H9 (cell line): Measurements from ENCODE around the gene STAB2. TPM values are rescaled to one million over a fixed set of nuclear protein-coding genes. Genes with fewer than 3 reads are reported as not detected.
"Not testable (repeated sequence)": the region's sequence is repeated elsewhere in the genome, so short reads cannot be mapped to it uniquely, and the experiment has no call there.

Experiments
- DNase-seq: peaks from one replicate; pipeline ENCODE4 v3.0.0-alpha.2; 2017
- H2AFZ ChIP-seq: one replicate; pipeline ENCODE4 v1.6.1; 2013; ENCODE audit warnings: mild to moderate bottlenecking, low read length, control low read depth, moderate library complexity
- H2AK5ac ChIP-seq: 2 replicates; pipeline ENCODE4 v1.6.1; 2013; ENCODE audit warnings: low read length, control low read depth, mixed read lengths; ENCODE audit not compliant: insufficient read length
- H2BK120ac ChIP-seq: one replicate; pipeline ENCODE4 v1.6.1; 2013; ENCODE audit warnings: low read depth, mild to moderate bottlenecking, low read length, control low read depth, inconsistent platforms; ENCODE audit not compliant: poor library complexity, severe bottlenecking
- H2BK12ac ChIP-seq: 2 replicates; pipeline ENCODE4 v1.6.1; 2013; ENCODE audit warnings: low read length, control low read depth, mixed read lengths, low read depth; ENCODE audit not compliant: insufficient read length
- H2BK15ac ChIP-seq: 2 replicates; pipeline ENCODE4 v1.6.1; 2013; ENCODE audit warnings: low read depth, low read length, control low read depth
- H2BK20ac ChIP-seq: one replicate; pipeline ENCODE4 v1.6.1; 2013; ENCODE audit warnings: low read depth, mild to moderate bottlenecking, low read length, control low read depth, inconsistent platforms; ENCODE audit not compliant: poor library complexity, severe bottlenecking
- H2BK5ac ChIP-seq: 2 replicates; pipeline ENCODE4 v1.6.1; 2013; ENCODE audit warnings: low read length, control low read depth, mixed read lengths; ENCODE audit not compliant: insufficient read length
- H3K14ac ChIP-seq: 2 replicates; pipeline ENCODE4 v1.6.1; 2013; ENCODE audit warnings: low read length, control low read depth; ENCODE audit not compliant: insufficient read depth
- H3K18ac ChIP-seq: 2 replicates; pipeline ENCODE4 v1.6.1; 2013; ENCODE audit warnings: low read depth, mild to moderate bottlenecking, mixed read lengths, low read length, control low read depth; ENCODE audit not compliant: insufficient read length
- H3K23ac ChIP-seq: 2 replicates; pipeline ENCODE4 v1.6.1; 2013; ENCODE audit warnings: low read length, control low read depth, mixed read lengths, low read depth; ENCODE audit not compliant: insufficient read length
- H3K23me2 ChIP-seq: 2 replicates; pipeline ENCODE4 v1.6.1; 2013; ENCODE audit warnings: low read depth, mild to moderate bottlenecking, mixed read lengths, low read length, control low read depth; ENCODE audit not compliant: insufficient read length, poor library complexity, severe bottlenecking
- H3K27ac ChIP-seq: 2 replicates; pipeline ENCODE4 v1.5.1; 2013; ENCODE audit warnings: low read length, control low read depth, mixed read lengths, low read depth; ENCODE audit not compliant: insufficient read length
- H3K27me3 ChIP-seq: 2 replicates; pipeline ENCODE4 v1.6.1; 2013; ENCODE audit warnings: low read length, control low read depth, inconsistent platforms; ENCODE audit not compliant: insufficient read depth
- H3K4ac ChIP-seq: 2 replicates; pipeline ENCODE4 v1.6.1; 2013; ENCODE audit warnings: low read depth, mild to moderate bottlenecking, control low read depth, inconsistent platforms, low read length, moderate library complexity
- H3K4me1 ChIP-seq: 2 replicates; pipeline ENCODE4 v1.6.1; 2013; ENCODE audit warnings: low read length, control low read depth, inconsistent platforms; ENCODE audit not compliant: insufficient read depth
- H3K4me2 ChIP-seq: 2 replicates; pipeline ENCODE4 v1.6.1; 2013; ENCODE audit warnings: low read length, control low read depth, mixed read lengths; ENCODE audit not compliant: insufficient read length, insufficient read depth
- H3K56ac ChIP-seq: 2 replicates; pipeline ENCODE4 v1.6.1; 2013; ENCODE audit warnings: low read depth, mild to moderate bottlenecking, mixed read lengths, low read length, control low read depth; ENCODE audit not compliant: insufficient read length
- H3K79me1 ChIP-seq: 2 replicates; pipeline ENCODE4 v1.6.1; 2013; ENCODE audit warnings: low read depth, mild to moderate bottlenecking, moderate library complexity, low read length, control low read depth, inconsistent platforms; ENCODE audit not compliant: insufficient read depth, poor library complexity, severe bottlenecking
- H3K79me2 ChIP-seq: 2 replicates; pipeline ENCODE4 v1.6.1; 2013; ENCODE audit warnings: low read length, control low read depth, inconsistent platforms; ENCODE audit not compliant: insufficient read depth
- H3K9ac ChIP-seq: 2 replicates; pipeline ENCODE4 v1.6.1; 2013; ENCODE audit warnings: low read length, control low read depth, mixed read lengths; ENCODE audit not compliant: insufficient read length; ENCODE audit errors: extremely low read depth
- H3K9me3 ChIP-seq: one replicate; pipeline ENCODE4 v1.6.1; 2013; ENCODE audit warnings: low read depth, low read length, inconsistent platforms; ENCODE audit not compliant: control insufficient read depth
- H3T11ph ChIP-seq: one replicate; pipeline ENCODE4 v1.6.1; 2013; ENCODE audit warnings: mild to moderate bottlenecking, low read length, control low read depth, inconsistent platforms
- H4K20me1 ChIP-seq: one replicate; pipeline ENCODE4 v1.6.1; 2013; ENCODE audit not compliant: control insufficient read depth, insufficient read length, insufficient read depth
- H4K5ac ChIP-seq: 2 replicates; pipeline ENCODE4 v1.6.1; 2013; ENCODE audit warnings: low read depth, mild to moderate bottlenecking, mixed read lengths, low read length, control low read depth; ENCODE audit not compliant: insufficient read length
- H4K8ac ChIP-seq: replicated peaks from 2 replicates; pipeline ENCODE4 v1.6.1; 2013; ENCODE audit warnings: low read length, control low read depth, mixed read lengths, low read depth; ENCODE audit not compliant: insufficient read length
- H4K91ac ChIP-seq: 2 replicates; pipeline ENCODE4 v1.6.1; 2013; ENCODE audit warnings: low read depth, mild to moderate bottlenecking, moderate library complexity, mixed read lengths, low read length, control low read depth; ENCODE audit not compliant: insufficient read length
- H3K27ac Mint-ChIP-seq, 3 experiments: 2 replicates in 2 of 3; 3 replicates in 1 of 3; pipeline ENCODE4 v1.8.0; 2020 to 2021; ENCODE audit warnings: mixed read lengths in 3 of 3, mild to moderate bottlenecking in 1 of 3, moderate library complexity in 1 of 3
- H3K27me3 Mint-ChIP-seq: 2 replicates; pipeline ENCODE4 v1.8.0; 2021; ENCODE audit warnings: low read depth, mild to moderate bottlenecking, moderate library complexity, mixed read lengths
- H3K36me3 Mint-ChIP-seq, 3 experiments: 2 replicates in 2 of 3; 3 replicates in 1 of 3; pipeline ENCODE4 v1.8.0; 2020 to 2021; ENCODE audit warnings: low read depth in 3 of 3, mixed read lengths in 3 of 3; ENCODE audit not compliant: insufficient read depth in 1 of 3
- H3K4me1 Mint-ChIP-seq, 2 experiments: 2 replicates each; pipeline ENCODE4 v1.8.0; 2020; ENCODE audit warnings: mixed read lengths in 2 of 2
- H3K4me3 Mint-ChIP-seq, 2 experiments: 2 replicates in 1 of 2; 3 replicates in 1 of 2; pipeline ENCODE4 v1.8.0; 2020 to 2021; ENCODE audit warnings: mild to moderate bottlenecking in 2 of 2, mixed read lengths in 2 of 2, moderate library complexity in 1 of 2
- H3K9me3 Mint-ChIP-seq, 2 experiments: 2 replicates in 1 of 2; 3 replicates in 1 of 2; pipeline ENCODE4 v1.8.0; 2020; ENCODE audit warnings: mild to moderate bottlenecking in 2 of 2, mixed read lengths in 2 of 2, moderate library complexity in 1 of 2
- CTCF ChIP-seq: fragments of 200-600 bp; sonication (generic); conservative IDR thresholded peaks from 3 replicates; pipeline ENCODE4 v1.8.0; 2021; ENCODE audit warnings: antibody characterized with exemption, mild to moderate bottlenecking
- WGBS: extraction: QIAGEN DNeasy Blood & Tissue Kit; methylation state at CpG from one replicate; pipeline ENCODE4 v1.1.7; 2013; ENCODE audit warnings: missing lambda C conversion rate, low lambda C conversion rate, mixed read lengths; ENCODE audit not compliant: insufficient read length; ENCODE audit errors: extremely low coverage; 5-methylcytosine and 5-hydroxymethylcytosine counted together
- total RNA-seq: library from RNA; stranded (reverse); gene quantifications from 2 replicates; pipeline ENCODE4 v1.2.1, GENCODE V29; 2021

Gene STAB2
- total RNA-seq, 1 experiment from 2014 or later, result 0.02 TPM

GRCh38 chr12:103809154-103809553, 222.1 kb downstream of the STAB2 start:
- no peaks in the 10 kb centered on the region for H3K23me2 ChIP-seq
- no peak overlapping the region for H3K56ac ChIP-seq
- no peak overlapping the region for H4K5ac ChIP-seq
- H2BK5ac ChIP-seq, result no peak overlapping the region
- no peak overlapping the region for H3K18ac ChIP-seq
- H3K9me3 ChIP-seq, result no peaks in the 10 kb centered on the region
- H2BK12ac ChIP-seq, result no peak overlapping the region
- no peak overlapping the region for H3K4me3 Mint-ChIP-seq
- H3K27me3 Mint-ChIP-seq, result no peaks in the 10 kb centered on the region
- H3K9ac ChIP-seq, result no peak overlapping the region
- H3K36me3 Mint-ChIP-seq, result peaks cover 7 to 36% (median 16%) of the 10 kb centered on the region in 3 experiments; a peak in 5 of 7 replicates
- no peak overlapping the region; a peak in 1 of 7 replicates for H3K27ac Mint-ChIP-seq
- H4K20me1 ChIP-seq, result no peaks in the 10 kb centered on the region
- no peak overlapping the region for H2AK5ac ChIP-seq
- H4K8ac ChIP-seq, result no peak overlapping the region
- H3K27me3 ChIP-seq, result no peaks in the 10 kb centered on the region
- H3K79me1 ChIP-seq, result peaks cover 3% of the 10 kb centered on the region
- H3K27ac ChIP-seq, result no peak overlapping the region
- no peak overlapping the region for H4K91ac ChIP-seq
- H3K4me2 ChIP-seq, result no peak overlapping the region
- TF ChIP-seq CTCF, result no peak
- no peak overlapping the region for H3K23ac ChIP-seq
- no peak overlapping the region for H3K4ac ChIP-seq
- H3K4me1 ChIP-seq, result no peaks in the 10 kb centered on the region; the same call in 1 of the 2 replicates
- no peaks in the 10 kb centered on the region for H3K9me3 Mint-ChIP-seq
- H3T11ph ChIP-seq, result no peak overlapping the region
- no peak overlapping the region for H2AFZ ChIP-seq
- H3K4me1 Mint-ChIP-seq, result peaks cover 7 to 9% of the 10 kb centered on the region in 2 experiments
- no peaks in the 10 kb centered on the region for H3K79me2 ChIP-seq
- no peak for DNase-seq
- no CpG with 5 or more reads among the region's 4 CpGs for WGBS
- no peak overlapping the region for H2BK120ac ChIP-seq
- H2BK15ac ChIP-seq, result no peak overlapping the region
- no peak overlapping the region for H2BK20ac ChIP-seq
- no peak overlapping the region for H3K14ac ChIP-seq

GRCh38 chr12:103809639-103810038, 222.6 kb downstream of the STAB2 start:
- not testable (repeated sequence) for H3K27ac ChIP-seq, H3K79me2 ChIP-seq, H3K4ac ChIP-seq, H4K8ac ChIP-seq, H2BK5ac ChIP-seq, H3K56ac ChIP-seq, H3K4me1 Mint-ChIP-seq, DNase-seq, H2BK120ac ChIP-seq, H3K23ac ChIP-seq, H3K4me2 ChIP-seq, H3K4me1 ChIP-seq, H2BK20ac ChIP-seq, H3T11ph ChIP-seq, H3K27me3 Mint-ChIP-seq, H3K79me1 ChIP-seq, H3K27me3 ChIP-seq, H4K5ac ChIP-seq, H4K20me1 ChIP-seq, H2AK5ac ChIP-seq, H3K9me3 ChIP-seq, H3K23me2 ChIP-seq, H3K4me3 Mint-ChIP-seq, H2BK12ac ChIP-seq, H3K14ac ChIP-seq, H3K9ac ChIP-seq, H3K9me3 Mint-ChIP-seq, H2BK15ac ChIP-seq, H2AFZ ChIP-seq, H4K91ac ChIP-seq, H3K27ac Mint-ChIP-seq, H3K18ac ChIP-seq
- WGBS, result no CpG with 5 or more reads among the region's 7 CpGs
- peaks cover 7 to 40% (median 18%) of the 10 kb centered on the region in 3 experiments; a peak in 5 of 7 replicates for H3K36me3 Mint-ChIP-seq
